Astrocyte (in vitro differentiated cells and primary cell): ENCODE results near the gene HKDC1. TPM values are rescaled to one million over a fixed set of nuclear protein-coding genes. Genes with fewer than 3 reads are reported as not detected.
"Not testable (repeated sequence)": the region's sequence is repeated elsewhere in the genome, so short reads cannot be mapped to it uniquely, and the experiment has no call there.

ENCODE experiments used
- DNase-seq: peaks from one replicate; pipeline ENCODE4 v3.0.0-alpha.2; 2010; ENCODE audit warnings: low read depth
- FAIRE-seq: peaks from 2 replicates; lab custom pipeline; 2011; peaks lifted over from hg19 to GRCh38; lab: Jason Lieb, UNC
- H2AFZ ChIP-seq: 2 replicates; pipeline ENCODE4 v1.6.0; 2012; ENCODE audit warnings: low read depth, low read length, inconsistent platforms
- H3K27ac ChIP-seq: 2 replicates; pipeline ENCODE4 v1.5.1; 2011; ENCODE audit warnings: low read depth, low read length, inconsistent platforms
- H3K27me3 ChIP-seq: 2 replicates; pipeline ENCODE4 v1.6.0; 2011; ENCODE audit warnings: low read length, inconsistent platforms; ENCODE audit not compliant: insufficient read depth
- H3K36me3 ChIP-seq: 2 replicates; pipeline ENCODE4 v1.5.1; 2011; ENCODE audit warnings: low read length, inconsistent platforms; ENCODE audit not compliant: insufficient read depth
- H3K4me1 ChIP-seq: 2 replicates; pipeline ENCODE4 v1.5.1; 2011; ENCODE audit warnings: low read length, inconsistent platforms; ENCODE audit not compliant: insufficient read depth
- H3K4me2 ChIP-seq: 2 replicates; pipeline ENCODE4 v1.6.0; 2012; ENCODE audit warnings: low read length, inconsistent platforms
- H3K4me3 ChIP-seq: 2 replicates; pipeline ENCODE4 v1.5.1; 2011; ENCODE audit warnings: low read depth, mild to moderate bottlenecking, low read length, inconsistent platforms; ENCODE audit not compliant: insufficient read depth
- H3K79me2 ChIP-seq: 2 replicates; pipeline ENCODE4 v1.6.0; 2012; ENCODE audit warnings: mild to moderate bottlenecking, low read length, inconsistent platforms; ENCODE audit not compliant: insufficient read depth
- H3K9ac ChIP-seq: 2 replicates; pipeline ENCODE4 v1.6.0; 2012; ENCODE audit warnings: mild to moderate bottlenecking, low read length, inconsistent platforms
- H3K9me3 ChIP-seq: 2 replicates; pipeline ENCODE4 v1.5.1; 2012; ENCODE audit warnings: low read depth, mild to moderate bottlenecking, low read length, inconsistent platforms; ENCODE audit not compliant: insufficient read depth
- H4K20me1 ChIP-seq: 2 replicates; pipeline ENCODE4 v1.6.0; 2012; ENCODE audit warnings: low read length, inconsistent platforms; ENCODE audit not compliant: insufficient read depth
- H3K27ac Mint-ChIP-seq: one replicate; pipeline ENCODE4 v1.8.0; 2021; ENCODE audit warnings: mild to moderate bottlenecking, mixed read lengths; ENCODE audit not compliant: unreplicated experiment
- H3K27me3 Mint-ChIP-seq: one replicate; pipeline ENCODE4 v1.8.0; 2021; ENCODE audit warnings: low read depth, mixed read lengths; ENCODE audit not compliant: unreplicated experiment
- H3K36me3 Mint-ChIP-seq: one replicate; pipeline ENCODE4 v1.8.0; 2021; ENCODE audit warnings: low read depth, mixed read lengths; ENCODE audit not compliant: unreplicated experiment
- H3K4me1 Mint-ChIP-seq: one replicate; pipeline ENCODE4 v1.8.0; 2021; ENCODE audit warnings: low read depth, mixed read lengths; ENCODE audit not compliant: unreplicated experiment
- H3K4me3 Mint-ChIP-seq: one replicate; pipeline ENCODE4 v1.8.0; 2021; ENCODE audit warnings: mild to moderate bottlenecking, moderate library complexity, mixed read lengths; ENCODE audit not compliant: unreplicated experiment
- H3K9me3 Mint-ChIP-seq: one replicate; pipeline ENCODE4 v1.8.0; 2021; ENCODE audit warnings: mild to moderate bottlenecking, mixed read lengths; ENCODE audit not compliant: unreplicated experiment
- EZH2 ChIP-seq: IDR thresholded peaks from 2 replicates; pipeline ENCODE4 v1.6.1; 2012; ENCODE audit warnings: mild to moderate bottlenecking, low read length, inconsistent platforms; ENCODE audit not compliant: insufficient read depth
- total RNA-seq: library from RNA; stranded (reverse); gene quantifications from 2 replicates; pipeline ENCODE4 v1.2.1, GENCODE V29; 2021
- TF ChIP-seq, protein P1 (sequence below): IDR thresholded peaks from 2 replicates; pipeline ENCODE4 v1.5.1; 2011; ENCODE audit warnings: low read depth, mild to moderate bottlenecking, inconsistent platforms, low read length, moderate library complexity; ENCODE audit not compliant: insufficient read depth

HKDC1 gene
- total RNA-seq, 1 donor from 2014 or later = 4.2 TPM

DNA sequence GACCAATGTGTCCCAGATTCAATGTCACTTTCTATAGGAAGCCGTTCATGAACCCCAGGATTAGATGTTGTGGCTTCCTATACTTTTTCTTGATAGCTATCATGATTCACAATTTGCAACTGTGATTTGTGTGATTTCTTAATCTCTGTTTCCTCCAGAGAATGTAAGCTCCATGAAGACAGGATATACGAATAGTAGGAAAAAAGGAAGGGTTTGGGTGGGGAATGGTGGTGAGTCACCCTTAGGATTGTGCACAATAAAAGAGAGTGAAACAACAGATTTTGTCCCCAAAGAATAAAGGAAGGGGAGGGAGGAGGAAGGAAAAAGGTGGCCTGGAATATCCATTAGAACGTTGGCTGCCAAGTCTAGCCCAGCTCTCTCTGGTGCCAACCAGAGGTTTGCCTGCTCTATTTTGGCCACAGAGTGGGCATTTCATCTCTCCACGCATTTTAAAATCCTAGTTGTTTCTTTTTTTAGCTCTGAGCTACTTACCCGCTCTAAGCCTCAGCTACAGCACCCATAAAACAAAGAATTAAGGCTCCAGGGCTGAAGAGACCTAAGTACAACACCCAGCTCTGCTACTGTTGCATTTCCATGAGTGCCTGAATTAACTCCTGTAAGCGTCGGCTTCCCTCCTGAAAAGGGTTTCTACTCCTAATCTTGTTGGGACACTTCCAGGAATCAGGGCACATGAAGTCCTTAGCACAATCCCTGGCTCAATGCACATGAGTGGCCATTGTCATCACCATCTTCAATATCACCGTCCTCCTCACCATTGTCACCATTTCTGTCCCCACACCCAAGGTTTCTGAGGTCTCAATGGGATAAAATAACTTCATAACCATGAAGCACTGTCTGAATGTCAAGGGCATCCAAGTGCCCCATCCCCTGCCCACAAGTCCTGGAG lies 61.6 kb downstream of the HKDC1 start:
- peaks cover 16% of the 10 kb centered on the region for H3K9me3 Mint-ChIP-seq
- Histone ChIP-seq H3K9ac (no peak overlapping the region), H2AFZ (no peak overlapping the region), H3K27ac (no peak overlapping the region), H3K4me3 (no peak overlapping the region), H3K4me1 (no peaks in the 10 kb centered on the region), H3K4me2 (no peak overlapping the region), H4K20me1 (no peaks in the 10 kb centered on the region), H3K36me3 (no peaks in the 10 kb centered on the region), H3K79me2 (no peaks in the 10 kb centered on the region), H3K27me3 (peaks cover 11% of the 10 kb centered on the region), H3K9me3 (no peaks in the 10 kb centered on the region)
- peaks cover 5% of the 10 kb centered on the region for H3K36me3 Mint-ChIP-seq
- no peak for FAIRE-seq
- no peak for DNase-seq
- H3K27ac Mint-ChIP-seq = no peak overlapping the region
- H3K27me3 Mint-ChIP-seq = peaks cover 4% of the 10 kb centered on the region
- no peak for TF ChIP-seq EZH2
- TF ChIP-seq, protein P1, sequence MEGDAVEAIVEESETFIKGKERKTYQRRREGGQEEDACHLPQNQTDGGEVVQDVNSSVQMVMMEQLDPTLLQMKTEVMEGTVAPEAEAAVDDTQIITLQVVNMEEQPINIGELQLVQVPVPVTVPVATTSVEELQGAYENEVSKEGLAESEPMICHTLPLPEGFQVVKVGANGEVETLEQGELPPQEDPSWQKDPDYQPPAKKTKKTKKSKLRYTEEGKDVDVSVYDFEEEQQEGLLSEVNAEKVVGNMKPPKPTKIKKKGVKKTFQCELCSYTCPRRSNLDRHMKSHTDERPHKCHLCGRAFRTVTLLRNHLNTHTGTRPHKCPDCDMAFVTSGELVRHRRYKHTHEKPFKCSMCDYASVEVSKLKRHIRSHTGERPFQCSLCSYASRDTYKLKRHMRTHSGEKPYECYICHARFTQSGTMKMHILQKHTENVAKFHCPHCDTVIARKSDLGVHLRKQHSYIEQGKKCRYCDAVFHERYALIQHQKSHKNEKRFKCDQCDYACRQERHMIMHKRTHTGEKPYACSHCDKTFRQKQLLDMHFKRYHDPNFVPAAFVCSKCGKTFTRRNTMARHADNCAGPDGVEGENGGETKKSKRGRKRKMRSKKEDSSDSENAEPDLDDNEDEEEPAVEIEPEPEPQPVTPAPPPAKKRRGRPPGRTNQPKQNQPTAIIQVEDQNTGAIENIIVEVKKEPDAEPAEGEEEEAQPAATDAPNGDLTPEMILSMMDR = no peak
- H3K4me3 Mint-ChIP-seq = no peak overlapping the region
- H3K4me1 Mint-ChIP-seq = peaks cover 13% of the 10 kb centered on the region

DNA sequence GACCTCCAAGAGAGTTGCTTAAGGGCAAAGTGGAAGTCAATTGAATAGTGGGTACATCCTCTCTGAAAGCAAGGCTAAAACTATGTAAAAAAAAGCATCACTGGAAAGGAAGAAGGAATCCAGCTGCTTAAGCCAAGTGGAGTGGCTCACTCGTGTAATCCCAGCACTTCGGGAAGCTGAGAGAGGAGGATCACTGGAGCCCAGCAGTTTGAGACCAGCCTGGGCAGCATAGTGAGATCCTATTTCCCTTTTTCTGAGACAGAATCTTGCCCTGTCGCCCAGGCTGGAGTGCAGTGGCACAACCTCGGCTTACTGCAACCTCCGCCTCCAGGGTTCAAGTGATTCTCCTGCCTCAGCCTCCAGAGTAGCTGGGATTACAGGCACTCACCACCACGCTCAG lies 64.3 kb downstream of the HKDC1 start:
- H3K4me3 Mint-ChIP-seq, H3K27ac ChIP-seq, H4K20me1 ChIP-seq, H3K27ac Mint-ChIP-seq, H3K4me1 ChIP-seq, DNase-seq, H3K4me1 Mint-ChIP-seq, H3K27me3 Mint-ChIP-seq, H3K36me3 ChIP-seq, H3K36me3 Mint-ChIP-seq, H3K9me3 ChIP-seq, H3K9ac ChIP-seq, H3K79me2 ChIP-seq, H3K4me2 ChIP-seq, FAIRE-seq, H2AFZ ChIP-seq, H3K4me3 ChIP-seq: not testable (repeated sequence)
- peaks cover 16% of the 10 kb centered on the region for H3K9me3 Mint-ChIP-seq
- H3K27me3 ChIP-seq = peaks cover 11% of the 10 kb centered on the region

DNA sequence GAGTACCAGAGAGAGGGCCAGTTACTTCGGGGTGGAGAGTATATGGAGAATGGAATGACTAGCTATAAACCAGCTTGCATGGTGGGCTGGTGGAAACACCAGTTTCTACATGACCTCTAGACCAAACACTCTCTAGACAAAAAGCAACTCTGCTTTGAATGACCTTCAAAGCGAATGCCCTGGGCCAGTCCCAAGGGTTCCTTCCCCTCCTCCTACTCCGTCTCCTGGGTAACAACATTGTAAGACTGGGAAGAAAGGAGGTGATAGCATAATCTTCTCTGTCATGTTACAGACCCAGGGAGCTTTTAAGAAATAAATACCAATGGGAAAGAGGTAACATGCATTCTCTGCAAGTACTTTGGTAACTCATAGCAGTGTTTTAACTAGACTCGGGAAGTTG lies 65.6 kb downstream of the HKDC1 start:
- Mint-ChIP-seq H3K4me1 (no peaks in the 10 kb centered on the region), H3K36me3 (peaks cover 5% of the 10 kb centered on the region), H3K27ac (no peak overlapping the region), H3K9me3 (peaks cover 11% of the 10 kb centered on the region), H3K4me3 (no peak overlapping the region), H3K27me3 (peaks cover 12% of the 10 kb centered on the region)
- Histone ChIP-seq H3K9me3 (no peaks in the 10 kb centered on the region), H3K27me3 (peaks cover 11% of the 10 kb centered on the region), H2AFZ (no peak overlapping the region), H3K4me3 (no peak overlapping the region), H3K79me2 (no peaks in the 10 kb centered on the region), H3K9ac (no peak overlapping the region), H3K4me1 (no peaks in the 10 kb centered on the region), H3K4me2 (no peak overlapping the region), H3K36me3 (no peaks in the 10 kb centered on the region), H4K20me1 (no peaks in the 10 kb centered on the region), H3K27ac (no peak overlapping the region)
- no peak for TF ChIP-seq EZH2
- TF ChIP-seq, protein P1 = no peak
- FAIRE-seq = no peak
- no peak for DNase-seq
